ENCODE measurements around the gene GRIN2C. TPM values are rescaled to one million over a fixed set of nuclear protein-coding genes. Genes with fewer than 3 reads are reported as not detected.

Gene GRIN2C
- total RNA-seq, 1 donor, result under 0.01 TPM

- DNase-seq (ENCODE audit: low read depth), result no peak
- no peak overlapping the region for H3K4me3 ChIP-seq (ENCODE audit: low read depth, low read length)
- TF ChIP-seq CTCF (IDR thresholded peaks at IDR 0.05; ENCODE audit: insufficient read depth, low read depth, low read length), result no peak
Measured at GRCh38 chr17:74892013-74892841, 32.5 kb upstream of the GRIN2C start.

- no peak for DNase-seq (ENCODE audit: low read depth)
- H3K4me3 ChIP-seq (ENCODE audit: low read depth, low read length), result no peak overlapping the region
- no peak for TF ChIP-seq CTCF (IDR thresholded peaks at IDR 0.05; ENCODE audit: insufficient read depth, low read depth, low read length)
Measured at GRCh38 chr17:74890554-74890953, 30.9 kb upstream of the GRIN2C start.

DNA sequence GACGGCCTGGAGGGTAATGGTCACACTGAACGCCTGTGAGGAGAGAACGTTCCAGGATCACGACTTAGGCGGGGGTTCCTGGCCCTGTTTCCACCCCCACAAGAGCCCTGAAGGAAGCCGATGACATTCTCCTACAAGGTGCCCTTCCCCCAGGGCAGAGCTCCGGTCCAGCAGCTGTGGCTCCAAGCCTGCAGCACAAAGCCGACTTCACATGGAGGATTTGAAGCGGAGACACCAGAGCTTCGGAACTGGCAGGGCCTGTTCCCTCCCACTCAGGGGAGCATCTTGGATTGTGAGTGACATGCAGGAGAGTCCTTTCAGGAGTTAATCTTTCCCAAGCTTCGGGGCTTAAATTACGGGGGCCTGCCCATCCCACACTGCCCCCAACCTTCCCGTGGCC is 28.8 kb upstream of the GRIN2C start:
- DNase-seq (ENCODE audit: low read depth), result no peak
- H3K4me3 ChIP-seq (ENCODE audit: low read depth, low read length), result no peak overlapping the region
- no peak for TF ChIP-seq CTCF (IDR thresholded peaks at IDR 0.05; ENCODE audit: insufficient read depth, low read depth, low read length)

GRCh38 chr17:74883241-74883745 is 23.6 kb upstream of the GRIN2C start:
- H3K4me3 ChIP-seq (ENCODE audit: low read depth, low read length), result no peak overlapping the region
- DNase-seq (ENCODE audit: low read depth), result no peak
- TF ChIP-seq CTCF (IDR thresholded peaks at IDR 0.05; ENCODE audit: insufficient read depth, low read depth, low read length), result no peak

DNA sequence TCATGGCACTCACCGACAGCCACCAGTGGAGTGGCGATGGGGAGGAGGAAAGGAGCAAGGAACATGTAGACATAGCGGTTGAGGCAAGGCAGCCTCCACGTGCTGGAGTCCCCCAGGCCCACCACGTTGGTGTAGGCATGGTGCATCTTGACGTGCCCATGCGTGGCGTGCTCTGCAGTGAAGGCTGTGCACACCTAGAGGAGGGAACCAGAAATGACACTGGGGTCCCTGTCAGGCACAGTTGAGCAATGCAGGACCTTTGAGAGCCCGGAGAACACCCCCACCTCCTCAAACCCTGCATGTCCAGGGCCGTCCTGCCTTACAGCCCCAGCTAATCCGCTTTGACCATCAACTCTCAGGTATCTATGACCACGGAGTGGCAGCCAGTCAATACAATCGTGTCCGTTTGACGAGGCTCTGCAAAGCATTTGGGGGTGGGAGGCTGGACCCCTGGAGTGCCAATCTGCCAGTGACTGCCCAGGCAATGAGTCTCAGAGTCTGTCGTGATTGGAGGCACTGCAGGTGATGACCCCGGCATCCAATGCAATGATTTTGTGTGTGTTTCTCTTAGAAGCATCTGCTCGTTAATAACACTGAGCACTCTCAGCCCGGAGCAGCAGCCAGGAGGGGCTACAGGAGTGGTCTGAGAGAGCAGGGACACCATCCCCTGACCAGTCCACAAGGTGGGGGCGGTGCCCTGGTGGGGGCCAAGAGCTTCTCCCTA is 23.0 kb upstream of the GRIN2C start:
- TF ChIP-seq CTCF (IDR thresholded peaks at IDR 0.05; ENCODE audit: insufficient read depth, low read depth, low read length), result no peak
- H3K4me3 ChIP-seq (ENCODE audit: low read depth, low read length), result no peak overlapping the region
- no peak for DNase-seq (ENCODE audit: low read depth)

DNA sequence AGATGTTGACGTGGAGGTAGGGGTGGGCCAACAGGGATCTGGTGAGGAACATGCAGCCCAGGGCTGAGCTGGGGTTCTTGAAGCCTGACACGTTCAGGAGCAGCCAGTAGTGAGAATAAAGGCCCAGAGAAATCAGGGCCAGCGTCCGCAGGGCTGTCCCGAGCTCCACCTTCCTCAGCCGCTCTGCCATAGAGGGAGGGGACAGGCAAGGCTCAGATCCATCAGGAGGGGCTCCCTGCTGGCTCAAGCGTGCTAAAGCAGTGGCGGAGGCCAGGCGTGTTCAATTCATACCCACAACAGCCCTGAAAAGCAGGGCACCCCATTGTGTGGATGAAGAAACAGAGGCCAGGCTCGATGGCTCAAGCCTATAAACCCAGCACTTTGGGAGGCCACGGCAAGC is 21.4 kb upstream of the GRIN2C start:
- H3K4me3 ChIP-seq (ENCODE audit: low read depth, low read length), result no peak overlapping the region
- no peak for TF ChIP-seq CTCF (IDR thresholded peaks at IDR 0.05; ENCODE audit: insufficient read depth, low read depth, low read length)
- DNase-seq (ENCODE audit: low read depth), result no peak
